Vagina (tissue), 2 donors: ENCODE data around the gene CECR2.

Experiments used
- POLR2A ChIP-seq, 2 donors: fragments of 450-650 bp; IDR thresholded peaks; one replicate each; pipeline ENCODE4 v1.6.1; 2017; ENCODE audit warnings: antibody characterized with exemption in 2 of 2, mild to moderate bottlenecking in 2 of 2, moderate library complexity in 2 of 2
- POLR2AphosphoS5 ChIP-seq, 2 donors: sonication (generic); formaldehyde crosslinking; IDR thresholded peaks; one replicate each; pipeline ENCODE4 v1.9.0; 2017; ENCODE audit warnings: antibody characterized with exemption in 2 of 2, mild to moderate bottlenecking in 2 of 2, low read depth in 1 of 2; ENCODE audit not compliant: insufficient read depth in 1 of 2
- TF ChIP-seq, protein P1 (sequence below), 3 experiments: fragments of 450-650 bp in 2 of 3; fragments of 200-600 bp in 1 of 3; sonication (generic) in 1 of 3; IDR thresholded peaks; one replicate each; pipeline ENCODE4 v1.5.1; 2017 to 2019; ENCODE audit warnings: antibody characterized with exemption in 3 of 3, mild to moderate bottlenecking in 2 of 3, moderate library complexity in 2 of 3

DNA sequence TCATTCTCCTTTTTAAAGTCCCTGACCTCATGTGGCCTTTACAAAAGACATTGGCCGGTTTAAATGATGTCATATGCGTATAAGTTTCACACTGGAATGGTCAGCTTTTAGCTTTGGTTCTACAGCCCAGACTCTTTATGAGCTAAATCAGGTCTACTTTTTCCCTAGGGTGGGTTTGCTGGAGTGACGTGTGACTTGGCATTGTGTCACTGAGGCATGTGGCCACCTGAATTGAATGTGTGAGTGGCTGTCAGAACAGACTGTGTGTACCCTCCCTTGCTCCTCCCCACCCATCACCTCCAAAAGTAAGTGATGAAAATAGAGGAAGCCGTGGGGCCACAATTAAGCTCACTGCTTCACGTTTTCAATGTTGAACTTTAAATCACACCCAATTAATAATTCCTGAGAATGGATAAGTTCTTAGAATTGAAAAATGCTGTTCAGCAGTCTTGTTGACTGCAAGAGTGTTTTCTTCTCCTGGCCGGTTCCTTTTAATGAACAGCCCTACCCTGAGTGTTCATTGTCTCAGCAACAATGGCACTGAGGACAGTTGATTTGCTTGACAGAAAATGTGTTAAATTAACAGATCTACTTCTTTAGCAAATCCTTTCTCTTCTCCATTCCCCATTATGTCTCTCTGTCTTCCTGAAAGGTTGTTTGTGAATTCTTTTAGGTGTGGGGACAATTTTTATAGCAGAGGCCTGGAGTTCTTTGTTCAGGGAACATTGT lies 11.3 kb downstream of the CECR2 start:
- TF ChIP-seq, protein P1, sequence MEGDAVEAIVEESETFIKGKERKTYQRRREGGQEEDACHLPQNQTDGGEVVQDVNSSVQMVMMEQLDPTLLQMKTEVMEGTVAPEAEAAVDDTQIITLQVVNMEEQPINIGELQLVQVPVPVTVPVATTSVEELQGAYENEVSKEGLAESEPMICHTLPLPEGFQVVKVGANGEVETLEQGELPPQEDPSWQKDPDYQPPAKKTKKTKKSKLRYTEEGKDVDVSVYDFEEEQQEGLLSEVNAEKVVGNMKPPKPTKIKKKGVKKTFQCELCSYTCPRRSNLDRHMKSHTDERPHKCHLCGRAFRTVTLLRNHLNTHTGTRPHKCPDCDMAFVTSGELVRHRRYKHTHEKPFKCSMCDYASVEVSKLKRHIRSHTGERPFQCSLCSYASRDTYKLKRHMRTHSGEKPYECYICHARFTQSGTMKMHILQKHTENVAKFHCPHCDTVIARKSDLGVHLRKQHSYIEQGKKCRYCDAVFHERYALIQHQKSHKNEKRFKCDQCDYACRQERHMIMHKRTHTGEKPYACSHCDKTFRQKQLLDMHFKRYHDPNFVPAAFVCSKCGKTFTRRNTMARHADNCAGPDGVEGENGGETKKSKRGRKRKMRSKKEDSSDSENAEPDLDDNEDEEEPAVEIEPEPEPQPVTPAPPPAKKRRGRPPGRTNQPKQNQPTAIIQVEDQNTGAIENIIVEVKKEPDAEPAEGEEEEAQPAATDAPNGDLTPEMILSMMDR (IDR thresholded peaks at IDR 0.05), result no peak
- TF ChIP-seq POLR2A (IDR thresholded peaks at IDR 0.05), result no peak
- TF ChIP-seq POLR2AphosphoS5 (IDR thresholded peaks at IDR 0.05; ENCODE audit: insufficient read depth in 1 of 2, low read depth in 1 of 2), result no peak
